Forelimb muscle (tissue), 1 donor: ENCODE measurements around the gene CANX. TPM values are rescaled to one million over a fixed set of nuclear protein-coding genes. Genes with fewer than 3 reads are reported as not detected.

Experiments used
- DNase-seq: peaks from one replicate; pipeline ENCODE4 v3.0.0-alpha.2; 2013; ENCODE audit warnings: low read depth
- polyA plus RNA-seq: library from polyadenylated mRNA; unstranded; fragments of 120-200 nt; gene quantifications from one replicate; pipeline ENCODE4 v1.2.1, GENCODE V29; 2013; ENCODE audit not compliant: insufficient read length

The CANX gene
- polyA plus RNA-seq, 1 donor: 196 TPM

DNA sequence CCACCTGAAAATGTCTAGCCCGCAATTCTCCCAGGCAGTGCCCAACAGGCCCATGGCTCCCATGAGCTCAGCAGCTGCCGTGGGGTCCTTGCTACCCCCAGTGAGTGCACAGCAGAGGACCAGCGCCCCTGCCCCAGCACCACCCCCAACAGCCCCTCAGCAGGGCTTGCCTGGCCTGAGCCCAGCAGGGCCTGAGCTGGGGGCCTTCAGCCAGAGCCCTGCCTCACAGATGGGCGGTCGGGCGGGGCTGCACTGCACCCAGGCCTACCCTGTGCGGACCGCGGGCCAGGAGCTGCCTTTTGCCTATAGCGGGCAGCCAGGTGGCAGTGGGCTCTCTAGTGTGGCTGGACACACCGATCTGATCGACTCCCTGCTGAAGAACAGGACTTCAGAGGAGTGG, 75.7 kb downstream of the CANX start:
- DNase-seq: no peak

DNA sequence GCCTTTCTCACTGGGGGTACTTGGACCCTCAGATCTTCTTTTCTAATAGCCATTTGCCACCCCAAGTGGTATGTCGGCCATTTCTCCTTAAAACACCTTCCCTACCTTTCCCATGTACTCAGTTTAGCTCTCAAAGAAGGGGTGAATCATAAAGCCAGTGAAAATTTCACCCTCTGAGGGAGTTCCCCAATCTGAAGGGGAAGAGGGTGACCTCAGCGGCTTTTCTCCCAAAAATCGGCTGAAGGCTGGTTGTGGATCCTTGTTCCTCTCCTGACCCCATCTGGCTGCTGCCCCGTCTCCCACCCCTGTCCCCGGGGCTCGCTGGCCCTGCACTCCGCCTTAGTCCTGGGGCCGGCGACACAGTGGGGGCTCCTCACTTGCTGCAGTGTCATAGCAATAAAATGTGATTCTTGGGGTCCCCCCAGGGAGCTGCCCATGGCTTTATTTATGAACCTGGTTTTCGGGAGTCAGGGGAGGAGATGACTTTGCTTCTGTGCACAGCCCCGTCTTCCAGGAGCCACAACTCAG, 77.7 kb downstream of the CANX start:
- DNase-seq: no peak

DNA sequence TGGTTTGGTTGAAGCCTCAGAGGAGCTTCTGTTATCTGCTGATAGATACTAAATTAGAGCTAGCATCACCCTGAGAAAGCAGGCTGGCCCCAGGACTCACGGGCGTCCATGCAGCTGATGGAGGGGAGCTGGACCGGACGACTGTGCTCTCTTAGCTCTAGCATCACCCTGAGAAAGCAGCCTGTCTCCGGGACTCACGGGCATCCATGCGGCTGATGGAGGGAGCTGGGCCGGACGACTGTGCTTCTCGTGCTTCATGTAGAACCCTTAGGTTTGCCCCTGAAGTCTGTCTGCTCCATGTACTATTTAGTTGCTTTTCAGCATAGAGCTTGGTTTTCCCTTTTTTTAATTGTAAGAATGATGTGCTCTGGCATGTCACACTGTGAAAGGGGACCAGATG, 78.7 kb downstream of the CANX start:
- DNase-seq: no peak

DNA sequence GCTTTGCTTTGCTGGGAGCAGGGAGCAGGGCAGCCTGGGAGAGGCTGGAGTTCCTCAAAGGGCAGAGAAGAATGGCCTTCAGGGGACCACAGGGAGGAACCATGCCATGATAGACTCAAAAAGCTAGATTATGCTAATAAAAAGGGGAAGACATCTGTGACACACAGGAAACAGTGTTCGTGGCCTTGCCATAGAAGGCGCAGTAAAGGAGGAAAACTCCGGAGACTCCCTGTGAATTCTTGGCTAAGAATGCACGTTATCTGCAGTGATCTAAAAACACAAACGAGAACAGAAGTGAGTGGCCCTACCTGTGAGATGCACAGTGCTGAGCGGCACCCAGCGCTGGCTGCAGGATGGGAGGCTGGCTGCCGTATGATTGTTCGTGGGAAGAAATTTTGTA, 79.1 kb downstream of the CANX start:
- DNase-seq: no peak

DNA sequence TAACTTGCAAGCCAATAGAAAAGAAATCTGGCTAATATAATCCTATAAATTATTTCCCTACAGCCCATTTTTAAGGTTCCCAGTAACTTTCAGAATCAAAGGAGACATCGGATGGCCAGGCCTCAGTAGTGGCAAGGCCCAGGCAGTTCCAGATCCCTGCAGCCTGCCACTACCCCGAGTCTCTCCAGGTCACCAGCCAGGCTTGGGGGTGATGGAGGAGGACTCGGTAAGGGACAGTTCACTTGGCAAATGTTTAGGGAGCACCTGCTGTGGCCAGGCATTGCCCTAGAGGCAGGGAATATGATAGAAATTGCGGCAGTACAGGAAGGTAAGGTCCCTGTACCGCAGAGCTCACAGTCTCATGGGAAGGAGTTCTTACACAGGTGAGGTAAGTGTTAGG, 79.8 kb downstream of the CANX start:
- DNase-seq: no peak

DNA sequence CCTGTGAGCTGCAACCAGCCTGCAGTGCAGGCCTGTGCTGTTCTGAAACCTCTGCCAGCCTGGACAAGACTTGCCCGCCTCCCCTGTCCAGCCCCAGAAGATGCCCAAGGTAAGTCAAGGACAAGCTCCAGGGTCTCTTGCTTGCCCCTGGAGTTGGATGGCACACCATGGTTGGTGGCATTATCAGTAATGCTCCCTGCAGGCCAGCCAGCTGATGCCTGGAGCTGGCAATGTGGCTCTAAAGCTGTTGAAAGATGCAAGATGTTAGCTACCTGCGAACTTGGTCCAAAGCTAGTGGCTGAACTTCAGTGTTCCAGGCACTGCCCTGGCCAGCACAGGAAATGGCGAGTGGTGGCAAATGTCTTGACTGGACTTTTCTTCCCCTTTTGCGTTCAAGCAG, 81.1 kb downstream of the CANX start:
- DNase-seq: no peak

DNA sequence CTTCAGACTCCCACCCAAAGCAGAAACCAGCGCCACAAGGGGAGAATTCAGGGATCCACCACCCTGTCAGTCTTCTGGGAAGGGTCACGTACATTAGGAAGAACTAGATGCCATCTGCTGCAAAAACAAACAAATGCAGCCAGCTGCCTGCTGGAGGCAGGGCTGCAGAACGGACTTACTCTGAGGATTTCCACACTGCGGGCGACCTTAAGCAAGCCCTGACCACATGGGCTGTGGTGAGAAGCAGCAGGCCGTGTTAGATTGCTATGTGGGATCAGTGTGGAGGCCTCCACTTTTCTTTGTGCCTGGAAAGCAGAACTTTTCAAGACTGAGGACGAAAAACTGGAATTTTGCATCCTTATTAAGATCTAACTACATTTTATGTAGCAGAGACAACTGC, 81.6 kb downstream of the CANX start:
- DNase-seq: no peak

Other genes with a start within 250 kb of the CANX start
- 35.9 TPM for gene RUFY1, start 148.4 kb upstream of the CANX start, polyA plus RNA-seq
- gene HNRNPH1, start 75.3 kb upstream of the CANX start, polyA plus RNA-seq: 596 TPM
- gene CBY3, start 17.9 kb upstream of the CANX start, polyA plus RNA-seq: 0.37 TPM
- 24.8 TPM for gene MAML1, start 33.9 kb downstream of the CANX start, polyA plus RNA-seq
- gene LTC4S, start 95.0 kb downstream of the CANX start, polyA plus RNA-seq: 2.0 TPM
- gene MGAT4B, start 107.9 kb downstream of the CANX start, polyA plus RNA-seq: 60.7 TPM
- gene SQSTM1, start 121.9 kb downstream of the CANX start, polyA plus RNA-seq: 67.5 TPM
- gene MRNIP, start 159.8 kb downstream of the CANX start, polyA plus RNA-seq: 15.2 TPM
- 54.8 TPM for gene TBC1D9B, start 208.9 kb downstream of the CANX start, polyA plus RNA-seq